ENCODE results near the gene BRPF1.
A peak's percentile ranks its signal among the peaks of the same experiment; 100 is the strongest.

The BRPF1 gene

GRCh38 chr3:9786825-9787669 lies 55.5 kb downstream of the BRPF1 start:
- DNase-seq: no peak

- DNase-seq: no peak
Measured at GRCh38 chr3:9787714-9788113, 56.2 kb downstream of the BRPF1 start.

- no peak for DNase-seq
Measured at GRCh38 chr3:9791127-9791526, 59.6 kb downstream of the BRPF1 start.

GRCh38 chr3:9791790-9792404 lies 60.4 kb downstream of the BRPF1 start:
- DNase-seq: no peak

GRCh38 chr3:9792405-9793160 lies 61.0 kb downstream of the BRPF1 start, which contains the start of the genes ARPC4 and TADA3:
Gene ARPC4, plus strand, starts transcription at chr3:9793082. Its CDS starts 40 bp downstream, at chr3:9793122.
Gene TADA3, minus strand, starts transcription at chr3:9792473. Its CDS starts 1,007 bp downstream, at chr3:9791466.
- peak; percentile 100 for DNase-seq

GRCh38 chr3:9793161-9793781 lies 61.7 kb downstream of the BRPF1 start:
- no peak for DNase-seq

- DNase-seq: no peak
Measured at GRCh38 chr3:9794400-9794799, 62.9 kb downstream of the BRPF1 start.

GRCh38 chr3:9795207-9795606 lies 63.7 kb downstream of the BRPF1 start:
- no peak for DNase-seq

- no peak for DNase-seq
Measured at GRCh38 chr3:9797196-9797945, 65.8 kb downstream of the BRPF1 start.

Measured in right kidney (tissue), 1 donor.